H1 (cell line): Measurements from ENCODE around the gene GDPD5. TPM values are rescaled to one million over a fixed set of nuclear protein-coding genes. Genes with fewer than 3 reads are reported as not detected.

Experiments
- CTCF ChIA-PET: fragments of 300-600 bp; sonication (Branson Sonifier 250); formaldehyde crosslinking; loops from one replicate; lab custom pipeline; 2021; ENCODE audit not compliant: partially characterized antibody; lab: Charles Lee
- POLR2A ChIA-PET: fragments of 300-600 bp; sonication (Branson Sonifier 250); formaldehyde crosslinking; loops from one replicate; lab custom pipeline; 2021; ENCODE audit warnings: inconsistent platforms; ENCODE audit not compliant: partially characterized antibody; lab: Charles Lee
- DNase-seq, 2 experiments: peaks; one replicate each; pipeline versions ENCODE4 v3.0.0 to v3.0.0-alpha.2; 2010 to 2022; ENCODE audit warnings: low spot score in 2 of 2, low read depth in 1 of 2, mixed read lengths in 1 of 2
- FAIRE-seq: peaks from 2 replicates; lab custom pipeline; 2011; peaks lifted over from hg19 to GRCh38; lab: Jason Lieb, UNC
- H2AFZ ChIP-seq: 2 replicates; pipeline ENCODE4 v1.8.1; 2012; ENCODE audit warnings: low read length, inconsistent platforms
- H2AK5ac ChIP-seq: 2 replicates; pipeline ENCODE4 v1.6.1; 2013; ENCODE audit warnings: low read depth, low read length
- H2BK120ac ChIP-seq: replicated peaks from 2 replicates; pipeline ENCODE3; 2013; ENCODE audit warnings: low read depth, low read length, inconsistent platforms
- H2BK12ac ChIP-seq: 2 replicates; pipeline ENCODE4 v1.6.1; 2013; ENCODE audit warnings: low read depth, low read length
- H2BK15ac ChIP-seq: 2 replicates; pipeline ENCODE4 v1.6.1; 2013; ENCODE audit warnings: low read length
- H2BK20ac ChIP-seq: 2 replicates; pipeline ENCODE4 v1.6.1; 2013; ENCODE audit warnings: low read length
- H2BK5ac ChIP-seq: 2 replicates; pipeline ENCODE4 v1.6.1; 2013; ENCODE audit warnings: low read depth, low read length
- H3K14ac ChIP-seq: 2 replicates; pipeline ENCODE4 v1.6.1; 2013; ENCODE audit warnings: inconsistent platforms; ENCODE audit not compliant: insufficient read length
- H3K18ac ChIP-seq: 2 replicates; pipeline ENCODE4 v1.6.1; 2013; ENCODE audit warnings: low read length; ENCODE audit errors: extremely low read depth
- H3K23ac ChIP-seq: 2 replicates; pipeline ENCODE4 v1.6.1; 2013; ENCODE audit warnings: inconsistent platforms; ENCODE audit not compliant: insufficient read length
- H3K23me2 ChIP-seq: 2 replicates; pipeline ENCODE4 v1.6.1; 2013; ENCODE audit warnings: low read depth, low read length
- H3K27ac ChIP-seq: 2 replicates; pipeline ENCODE4 v1.6.1; 2011; ENCODE audit warnings: low read depth, low read length, inconsistent platforms
- H3K27me3 ChIP-seq, 4 experiments: replicated peaks in 1 of 4; 1 replicate in 1 of 4; 2 replicates in 3 of 4; pipeline versions ENCODE4 v1.6.1 to v1.8.1; 2011 to 2013; ENCODE audit warnings: low read length in 3 of 4, mild to moderate bottlenecking in 3 of 4, inconsistent platforms in 2 of 4, mixed read lengths in 2 of 4, moderate library complexity in 1 of 4; ENCODE audit not compliant: control insufficient read depth in 3 of 4, insufficient read depth in 3 of 4; ENCODE audit errors: extremely low read depth in 1 of 4
- H3K36me3 ChIP-seq, 4 experiments: 2 replicates each; pipeline versions ENCODE4 v1.6.1 to v1.8.1; 2011 to 2013; ENCODE audit warnings: mild to moderate bottlenecking in 4 of 4, low read length in 3 of 4, moderate library complexity in 2 of 4, control low read depth in 1 of 4, inconsistent platforms in 1 of 4; ENCODE audit not compliant: insufficient read depth in 4 of 4, control insufficient read depth in 2 of 4
- H3K4ac ChIP-seq: replicated peaks from 2 replicates; pipeline ENCODE3; 2013; ENCODE audit warnings: low read length, low read depth, mixed read lengths, inconsistent platforms; ENCODE audit not compliant: insufficient read length
- H3K4me1 ChIP-seq, 4 experiments: replicated peaks in 1 of 4; 1 replicate in 1 of 4; 2 replicates in 3 of 4; pipeline versions ENCODE4 v1.6.1 to v1.8.1; 2011 to 2013; ENCODE audit warnings: low read length in 3 of 4, inconsistent platforms in 2 of 4, mixed read lengths in 1 of 4; ENCODE audit not compliant: insufficient read depth in 4 of 4, control insufficient read depth in 3 of 4
- H3K4me2 ChIP-seq, 2 experiments: 2 replicates each; pipeline versions ENCODE4 v1.6.1 to v1.8.1; 2011 to 2013; ENCODE audit warnings: low read depth in 2 of 2, low read length in 2 of 2, control low read depth in 1 of 2, inconsistent platforms in 1 of 2, mild to moderate bottlenecking in 1 of 2; ENCODE audit not compliant: insufficient read depth in 1 of 2
- H3K4me3 ChIP-seq, 4 experiments: fragments of 200-600, 300-600 bp in 1 of 4; sonication (generic), shearing (Covaris generic), sonication (Bioruptor Twin) in 1 of 4; 2 replicates each; pipeline versions ENCODE4 v1.5.1 to v1.8.1; 2011 to 2016; ENCODE audit warnings: low read length in 4 of 4, low read depth in 3 of 4, control low read depth in 2 of 4, inconsistent platforms in 2 of 4, mild to moderate bottlenecking in 2 of 4, mixed read lengths in 1 of 4, moderate library complexity in 1 of 4; ENCODE audit not compliant: insufficient read depth in 2 of 4; ENCODE audit errors: extremely low read depth in 1 of 4
- H3K56ac ChIP-seq: replicated peaks from 2 replicates; pipeline ENCODE3; 2013; ENCODE audit warnings: low read depth, mild to moderate bottlenecking, mixed read lengths, low read length, inconsistent platforms; ENCODE audit not compliant: insufficient read length
- H3K79me1 ChIP-seq: 2 replicates; pipeline ENCODE4 v1.6.1; 2013; ENCODE audit warnings: low read depth, low read length, control low read depth
- H3K79me2 ChIP-seq, 2 experiments: 2 replicates each; pipeline versions ENCODE4 v1.6.1 to v1.8.1; 2012 to 2013; ENCODE audit warnings: low read length in 2 of 2, mild to moderate bottlenecking in 2 of 2, inconsistent platforms in 1 of 2; ENCODE audit not compliant: insufficient read depth in 2 of 2, control insufficient read depth in 1 of 2
- H3K9ac ChIP-seq, 4 experiments: replicated peaks in 1 of 4; 1 replicate in 1 of 4; 2 replicates in 3 of 4; pipeline versions ENCODE4 v1.6.1 to v1.8.1; 2011 to 2013; ENCODE audit warnings: low read depth in 3 of 4, low read length in 3 of 4, control low read depth in 2 of 4, mild to moderate bottlenecking in 2 of 4, moderate library complexity in 2 of 4, inconsistent platforms in 1 of 4; ENCODE audit errors: extremely low read depth in 1 of 4
- H3K9me3 ChIP-seq, 2 experiments: 2 replicates each; pipeline versions ENCODE4 v1.6.1 to v1.8.1; 2012 to 2013; ENCODE audit warnings: mild to moderate bottlenecking in 2 of 2, moderate library complexity in 2 of 2, control low read depth in 1 of 2, inconsistent platforms in 1 of 2, low read depth in 1 of 2, low read length in 1 of 2, mixed read lengths in 1 of 2; ENCODE audit not compliant: insufficient read depth in 2 of 2
- H4K20me1 ChIP-seq, 2 experiments: replicated peaks in 1 of 2; 2 replicates each; pipeline versions ENCODE3 to v1.8.1; 2011 to 2013; ENCODE audit warnings: inconsistent platforms in 2 of 2, low read length in 2 of 2, mild to moderate bottlenecking in 1 of 2; ENCODE audit not compliant: insufficient read depth in 2 of 2, control insufficient read depth in 1 of 2
- H4K5ac ChIP-seq: 2 replicates; pipeline ENCODE4 v1.6.1; 2013; ENCODE audit warnings: low read length, low read depth, mixed read lengths, inconsistent platforms; ENCODE audit not compliant: insufficient read length
- H4K8ac ChIP-seq: 2 replicates; pipeline ENCODE4 v1.8.0; 2013; ENCODE audit warnings: mild to moderate bottlenecking, moderate library complexity, low read length, inconsistent platforms; ENCODE audit not compliant: insufficient read depth; ENCODE audit errors: extremely low read depth
- H4K91ac ChIP-seq: replicated peaks from 2 replicates; pipeline ENCODE3; 2013; ENCODE audit warnings: low read length, mixed read lengths, inconsistent platforms; ENCODE audit not compliant: insufficient read length
- JUN ChIP-seq: IDR thresholded peaks from 2 replicates; pipeline ENCODE4 v1.6.1; 2011; ENCODE audit warnings: low read depth, mild to moderate bottlenecking, improper control_type of control experiment, low read length
- JUND ChIP-seq: IDR thresholded peaks from 2 replicates; pipeline ENCODE4 v1.6.1; 2011; ENCODE audit warnings: mild to moderate bottlenecking, improper control_type of control experiment, low read length
- RFX5 ChIP-seq: IDR thresholded peaks from 2 replicates; pipeline ENCODE4 v1.6.1; 2011; ENCODE audit warnings: low read depth, low read length, improper control_type of control experiment, borderline replicate concordance
- WGBS, 2 experiments: shearing (Covaris generic) in 1 of 2; methylation state at CpG; one replicate each; pipeline versions ENCODE4 v1.1.6 to v1.1.7; 2013 to 2015; ENCODE audit warnings: low lambda C conversion rate in 2 of 2, mixed read lengths in 2 of 2, inconsistent platforms in 1 of 2, low coverage in 1 of 2, missing lambda C conversion rate in 1 of 2; ENCODE audit not compliant: insufficient replicate concordance in 2 of 2, insufficient coverage in 1 of 2, insufficient read length in 1 of 2; ENCODE audit errors: extremely low coverage in 1 of 2, missing lambda C conversion rate in 1 of 2; 5-methylcytosine and 5-hydroxymethylcytosine counted together
- polyA plus RNA-seq, 7 experiments: library from polyadenylated mRNA; depleted of rRNA in 3 of 7; stranded (reverse) in 5 of 7; unstranded in 2 of 7; fragments of >200 nt in 5 of 7; fragments of 200-250 nt in 2 of 7; gene quantifications; 1 replicate in 5 of 7; 2 replicates in 1 of 7; 4 replicates in 1 of 7; pipeline versions ENCODE4 v1.2.1 to v1.2.3, GENCODE V29; 2011 to 2013; ENCODE audit warnings: missing spikeins in 2 of 7, mixed read lengths in 2 of 7
- total RNA-seq: library from RNA; stranded (reverse); fragmentation: NEBNext Ultra II Directional; extraction: Animal tissue kit (Norgen Biotek cat#: 25700); gene quantifications from 2 replicates; pipeline ENCODE4 v1.2.1, GENCODE V29; 2021
- TF ChIP-seq, protein P1 (sequence below): IDR thresholded peaks from 2 replicates; pipeline ENCODE4 v1.6.1; 2012; ENCODE audit warnings: inconsistent platforms

Gene GDPD5
- total and polyA plus RNA-seq, 2 of the 8 experiments (the other 6 are each of a cell fraction or from before 2014, with no cell fraction given): 7.8 to 8.6 TPM

DNA sequence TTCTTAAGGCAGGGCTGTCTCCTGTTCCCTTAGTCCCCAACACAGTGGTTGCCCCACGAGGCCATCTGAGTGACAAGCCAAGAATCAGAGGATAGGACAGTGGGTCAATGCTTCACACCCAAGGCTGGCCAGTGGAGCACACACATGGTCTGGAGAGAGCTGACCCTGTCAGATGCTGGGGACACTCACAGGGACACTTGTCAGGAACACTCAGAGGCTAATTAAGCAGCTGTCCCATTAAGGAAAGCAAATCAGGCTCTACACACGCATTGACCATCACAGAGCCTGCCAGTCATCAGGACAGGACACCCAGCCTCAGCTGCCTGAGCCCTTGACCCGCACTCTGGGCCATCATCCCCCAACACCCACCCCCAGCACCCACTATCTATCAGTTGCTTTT, 18.2 kb downstream of the GDPD5 start:
- Histone ChIP-seq H3K27ac (no peak overlapping the region), H4K8ac (no peak overlapping the region), H3K56ac (no peak overlapping the region), H3K9ac (no peak overlapping the region), H3K23ac (no peak overlapping the region), H3K27me3 (no peaks in the 10 kb centered on the region), H3K18ac (no peak overlapping the region), H3K4me1 (no peaks in the 10 kb centered on the region), H3K4ac (no peak overlapping the region), H2BK15ac (no peak overlapping the region), H2AK5ac (no peak overlapping the region), H3K9me3 (no peaks in the 10 kb centered on the region), H4K5ac (no peak overlapping the region), H2BK5ac (no peak overlapping the region), H2AFZ (no peak overlapping the region), H3K14ac (no peak overlapping the region), H3K23me2 (no peaks in the 10 kb centered on the region), H4K20me1 (no peaks in the 10 kb centered on the region), H4K91ac (no peak overlapping the region), H3K79me1 (no peaks in the 10 kb centered on the region; the same call in 1 of the 2 replicates), H2BK12ac (no peak overlapping the region), H2BK20ac (peak overlapping the region; percentile 34; the same call in 1 of the 2 replicates), H2BK120ac (no peak overlapping the region), H3K4me3 (no peak overlapping the region), H3K36me3 (no peaks in the 10 kb centered on the region), H3K4me2 (no peak overlapping the region), H3K79me2 (no peaks in the 10 kb centered on the region)
- POLR2A ChIA-PET: no interaction called here
- 89% methylated on average over 3 of the region's 3 CpGs; no CpG with 5 or more reads in 1 of the 2 experiments for WGBS, 2 experiments
- CTCF ChIA-PET: interaction anchor here (1.4 to 2.4 kb wide), 3 partner anchors 11 to 56 kb away, joined by 5 to 10 read pairs (median 7); no protein-coding TSS in a partner anchor
- no peak for FAIRE-seq
- DNase-seq: no peak
- no peak for TF ChIP-seq JUND
- TF ChIP-seq JUN: no peak
- TF ChIP-seq, protein P1, sequence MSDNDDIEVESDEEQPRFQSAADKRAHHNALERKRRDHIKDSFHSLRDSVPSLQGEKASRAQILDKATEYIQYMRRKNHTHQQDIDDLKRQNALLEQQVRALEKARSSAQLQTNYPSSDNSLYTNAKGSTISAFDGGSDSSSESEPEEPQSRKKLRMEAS: no peak
- no peak for TF ChIP-seq RFX5
